Activated CD4-positive, alpha-beta T cell treated with anti-CD3 and anti-CD28 coated beads, Interleukin-2, amount 10 ng/mL, durations not matched to agents 7 days and 5 days (primary cell): Measurements from ENCODE around the gene ST6GAL1. TPM values are rescaled to one million over a fixed set of nuclear protein-coding genes. Genes with fewer than 3 reads are reported as not detected.
"Not testable (repeated sequence)": the region's sequence is repeated elsewhere in the genome, so short reads cannot be mapped to it uniquely, and the experiment has no call there.

Source experiments
- CTCF ChIA-PET: fragments of 350-600 bp; sonication (Branson Sonifier 250); formaldehyde crosslinking; loops from one replicate; lab custom pipeline; 2021; ENCODE audit warnings: antibody characterized with exemption; lab: Charles Lee
- POLR2A ChIA-PET: fragments of 350-600 bp; sonication (Branson Sonifier 250); formaldehyde crosslinking; loops from one replicate; lab custom pipeline; 2021; ENCODE audit warnings: antibody characterized with exemption; lab: Charles Lee
- DNase-seq: peaks from one replicate; pipeline ENCODE4 v3.0.0-alpha.2; 2020
- H3K27ac Mint-ChIP-seq: one replicate; pipeline ENCODE4 v1.8.0; 2021; ENCODE audit warnings: mild to moderate bottlenecking, moderate library complexity, mixed read lengths
- H3K27me3 Mint-ChIP-seq: one replicate; pipeline ENCODE4 v1.8.0; 2021; ENCODE audit warnings: mixed read lengths
- H3K36me3 Mint-ChIP-seq: one replicate; pipeline ENCODE4 v1.8.0; 2021; ENCODE audit warnings: low read depth, mixed read lengths
- H3K4me1 Mint-ChIP-seq: one replicate; pipeline ENCODE4 v1.8.0; 2021; ENCODE audit warnings: mixed read lengths
- H3K4me3 Mint-ChIP-seq: one replicate; pipeline ENCODE4 v1.8.0; 2021; ENCODE audit warnings: mild to moderate bottlenecking, moderate library complexity, mixed read lengths
- H3K9me3 Mint-ChIP-seq: one replicate; pipeline ENCODE4 v1.8.0; 2021; ENCODE audit warnings: mixed read lengths
- total RNA-seq, 2 experiments: library from RNA; stranded (reverse); gene quantifications; one replicate each; pipeline ENCODE4 v1.2.3, GENCODE V29; 2021

ST6GAL1 gene
- total RNA-seq, 2 experiments from 2014 or later, result 145 to 183 TPM

- peaks cover 34% of the 10 kb centered on the region for H3K4me1 Mint-ChIP-seq
- H3K4me3 Mint-ChIP-seq, CTCF ChIA-PET, H3K27me3 Mint-ChIP-seq, H3K27ac Mint-ChIP-seq, DNase-seq: not testable (repeated sequence)
- H3K9me3 Mint-ChIP-seq, result peaks cover 44% of the 10 kb centered on the region
- peaks cover 97% of the 10 kb centered on the region for H3K36me3 Mint-ChIP-seq
- POLR2A ChIA-PET, result interaction anchor here (0.7 kb wide), 1 partner anchor 9 kb away, joined by 3 read pairs; no protein-coding TSS in a partner anchor
Observed at GRCh38 chr3:187057803-187058202, 127.5 kb downstream of the ST6GAL1 start.

- CTCF ChIA-PET, result no interaction called here
Observed at GRCh38 chr3:187061748-187062147, 131.4 kb downstream of the ST6GAL1 start.

GRCh38 chr3:187062526-187063177 is 132.3 kb downstream of the ST6GAL1 start:
- Mint-ChIP-seq H3K4me1 (peaks cover 67% of the 10 kb centered on the region), H3K9me3 (peaks cover 5% of the 10 kb centered on the region), H3K36me3 (peaks cover 87% of the 10 kb centered on the region), H3K27me3 (no peaks in the 10 kb centered on the region), H3K4me3 (no peak overlapping the region), H3K27ac (no peak overlapping the region)
- DNase-seq, result no peak
- ChIA-PET POLR2A (no interaction called here), CTCF (interaction anchor here (0.6 kb wide), 1 partner anchor 8 kb away, joined by 3 read pairs; no protein-coding TSS in a partner anchor)

More at GRCh38 chr3:187061748-187062147, 131.4 kb downstream of the ST6GAL1 start:
- POLR2A ChIA-PET, result no interaction called here
- Mint-ChIP-seq H3K27me3 (no peaks in the 10 kb centered on the region), H3K9me3 (peaks cover 11% of the 10 kb centered on the region), H3K4me1 (peaks cover 66% of the 10 kb centered on the region), H3K27ac (no peak overlapping the region), H3K4me3 (no peak overlapping the region), H3K36me3 (peaks cover 88% of the 10 kb centered on the region)
- DNase-seq, result no peak

GRCh38 chr3:187063286-187064121 is 133.2 kb downstream of the ST6GAL1 start:
- H3K4me3 Mint-ChIP-seq, result no peak overlapping the region
- H3K27ac Mint-ChIP-seq, result peak overlapping the region; percentile 71
- H3K9me3 Mint-ChIP-seq, result no peaks in the 10 kb centered on the region
- H3K4me1 Mint-ChIP-seq, result peaks cover 67% of the 10 kb centered on the region
- ChIA-PET POLR2A (no interaction called here), CTCF (interaction anchor here (0.6 kb wide), 1 partner anchor 7 kb away, joined by 3 read pairs; no protein-coding TSS in a partner anchor)
- peak; percentile 27 for DNase-seq
- peaks cover 85% of the 10 kb centered on the region for H3K36me3 Mint-ChIP-seq
- no peaks in the 10 kb centered on the region for H3K27me3 Mint-ChIP-seq

GRCh38 chr3:187064210-187065115 is 134.1 kb downstream of the ST6GAL1 start:
- Mint-ChIP-seq H3K4me3 (no peak overlapping the region), H3K36me3 (peaks cover 85% of the 10 kb centered on the region), H3K27me3 (no peaks in the 10 kb centered on the region), H3K9me3 (no peaks in the 10 kb centered on the region), H3K4me1 (peaks cover 61% of the 10 kb centered on the region), H3K27ac (peak overlapping the region; percentile 46)
- ChIA-PET CTCF (interaction anchor here (0.8 to 1.3 kb wide), 2 partner anchors 14 to 38 kb away, joined by 3 to 4 read pairs; no protein-coding TSS in a partner anchor), POLR2A (no interaction called here)
- DNase-seq, result no peak

- POLR2A ChIA-PET, result no interaction called here
- peaks cover 81% of the 10 kb centered on the region for H3K36me3 Mint-ChIP-seq
- H3K27ac Mint-ChIP-seq, result peak overlapping the region; percentile 41
- CTCF ChIA-PET, result interaction anchor here (0.6 to 0.7 kb wide), 4 partner anchors 12 to 613 kb away, joined by 3 to 4 read pairs (median 3); no protein-coding TSS in a partner anchor
- DNase-seq, result peak; percentile 60
- H3K9me3 Mint-ChIP-seq, result no peaks in the 10 kb centered on the region
- H3K4me3 Mint-ChIP-seq, result no peak overlapping the region
- H3K4me1 Mint-ChIP-seq, result peaks cover 58% of the 10 kb centered on the region
- H3K27me3 Mint-ChIP-seq, result no peaks in the 10 kb centered on the region
Observed at GRCh38 chr3:187066228-187066995, 136.1 kb downstream of the ST6GAL1 start.

GRCh38 chr3:187068787-187069186 is 138.5 kb downstream of the ST6GAL1 start:
- DNase-seq, result no peak
- no peaks in the 10 kb centered on the region for H3K9me3 Mint-ChIP-seq
- no peak overlapping the region for H3K4me3 Mint-ChIP-seq
- H3K27me3 Mint-ChIP-seq, result no peaks in the 10 kb centered on the region
- H3K36me3 Mint-ChIP-seq, result peaks cover 69% of the 10 kb centered on the region
- H3K4me1 Mint-ChIP-seq, result peaks cover 37% of the 10 kb centered on the region
- CTCF ChIA-PET, result interaction anchor here (0.6 to 1.5 kb wide), 6 partner anchors 10 to 220 kb away, joined by 3 to 4 read pairs (median 3); no protein-coding TSS in a partner anchor
- POLR2A ChIA-PET, result no interaction called here
- no peak overlapping the region for H3K27ac Mint-ChIP-seq

GRCh38 chr3:187069857-187070516 is 139.7 kb downstream of the ST6GAL1 start:
- Mint-ChIP-seq H3K4me3 (no peak overlapping the region), H3K27me3 (no peaks in the 10 kb centered on the region), H3K27ac (peak overlapping the region; percentile 55), H3K4me1 (peaks cover 27% of the 10 kb centered on the region), H3K36me3 (peaks cover 69% of the 10 kb centered on the region), H3K9me3 (no peaks in the 10 kb centered on the region)
- CTCF ChIA-PET, result interaction anchor here (0.8 kb wide), 1 partner anchor 1126 kb away, joined by 3 read pairs; no protein-coding TSS in a partner anchor
- DNase-seq, result no peak
- POLR2A ChIA-PET, result interaction anchor here (0.6 to 0.7 kb wide), 2 partner anchors 32 to 988 kb away, joined by 3 read pairs; no protein-coding TSS in a partner anchor

- POLR2A ChIA-PET, result no interaction called here
- CTCF ChIA-PET, result no interaction called here
- H3K27me3 Mint-ChIP-seq, result no peaks in the 10 kb centered on the region
- H3K27ac Mint-ChIP-seq, result no peak overlapping the region
- H3K4me1 Mint-ChIP-seq, result peaks cover 16% of the 10 kb centered on the region
- H3K9me3 Mint-ChIP-seq, result no peaks in the 10 kb centered on the region
- no peak overlapping the region for H3K4me3 Mint-ChIP-seq
- no peak for DNase-seq
- H3K36me3 Mint-ChIP-seq, result peaks cover 76% of the 10 kb centered on the region
Observed at GRCh38 chr3:187072102-187072501, 141.8 kb downstream of the ST6GAL1 start.

GRCh38 chr3:187072511-187072910 is 142.2 kb downstream of the ST6GAL1 start:
- no peak for DNase-seq
- Mint-ChIP-seq H3K27ac (no peak overlapping the region), H3K36me3 (peaks cover 73% of the 10 kb centered on the region), H3K9me3 (no peaks in the 10 kb centered on the region), H3K4me1 (peaks cover 16% of the 10 kb centered on the region), H3K27me3 (no peaks in the 10 kb centered on the region), H3K4me3 (no peak overlapping the region)
- ChIA-PET CTCF (no interaction called here), POLR2A (no interaction called here)

GRCh38 chr3:187073581-187074098 is 143.3 kb downstream of the ST6GAL1 start:
- Mint-ChIP-seq H3K27me3 (no peaks in the 10 kb centered on the region), H3K27ac (no peak overlapping the region), H3K9me3 (no peaks in the 10 kb centered on the region), H3K4me3 (no peak overlapping the region), H3K4me1 (peaks cover 15% of the 10 kb centered on the region), H3K36me3 (peaks cover 75% of the 10 kb centered on the region)
- ChIA-PET CTCF (interaction anchor here (0.9 to 1.7 kb wide), 2 partner anchors 66 to 77 kb away, joined by 4 read pairs; partner anchors contain the start of gene RPL39L), POLR2A (interaction anchor here (0.5 kb wide), 1 partner anchor 131 kb away, joined by 7 read pairs; no protein-coding TSS in a partner anchor)
- no peak for DNase-seq
